Tibial artery (tissue), 4 donors: ENCODE measurements around the gene HELB.

Source experiments
- DNase-seq, 2 donors: peaks; one replicate each; pipeline ENCODE4 v3.0.0-alpha.2; 2019
- H3K27ac ChIP-seq, 2 donors: fragments of 200-600 bp; sonication (generic) in 1 of 2; 1 replicate in 1 of 2; 2 replicates in 1 of 2; pipeline ENCODE4 v1.5.1; 2018 to 2019; ENCODE audit warnings: mild to moderate bottlenecking in 1 of 2
- H3K27me3 ChIP-seq, 2 donors: fragments of 200-600 bp; sonication (generic) in 1 of 2; one replicate each; pipeline versions ENCODE4 v1.5.1 to v1.6.0; 2016 to 2019
- H3K36me3 ChIP-seq, 3 donors: fragments of 200-600 bp; sonication (generic) in 2 of 3; one replicate each; pipeline ENCODE4 v1.5.1; 2016 to 2019; ENCODE audit warnings: mild to moderate bottlenecking in 2 of 3
- H3K4me1 ChIP-seq, 4 donors: fragments of 200-600 bp; sonication (generic) in 2 of 4; 1 replicate in 3 of 4; 2 replicates in 1 of 4; pipeline ENCODE4 v1.5.1; 2016 to 2019
- H3K4me3 ChIP-seq, 2 donors: fragments of 200-600 bp; sonication (generic) in 1 of 2; 1 replicate in 1 of 2; 2 replicates in 1 of 2; pipeline ENCODE4 v1.5.1; 2018 to 2019; ENCODE audit warnings: mild to moderate bottlenecking in 2 of 2
- H3K9me3 ChIP-seq, 3 donors: fragments of 200-600 bp; sonication (generic) in 1 of 3; one replicate each; pipeline ENCODE4 v1.5.1; 2016 to 2019
- CTCF ChIP-seq, 2 experiments: fragments of 200-600 bp in 1 of 2; fragments of 450-650 bp in 1 of 2; IDR thresholded peaks; one replicate each; pipeline ENCODE4 v1.5.1; 2017 to 2019; ENCODE audit warnings: antibody characterized with exemption in 2 of 2, mild to moderate bottlenecking in 1 of 2, moderate library complexity in 1 of 2
- intact Hi-C: fragments of 100-400 bp; cut with DNase I; formaldehyde crosslinking; loops from one replicate; pipeline ENCODE4 v1.15.0; 2023; ENCODE audit warnings: low total_unique reads

HELB gene

GRCh38 chr12:66314278-66314677, 12.0 kb downstream of the HELB start:
- Histone ChIP-seq H3K27ac (no peak overlapping the region), H3K36me3 (peaks cover 5 to 18% (median 10%) of the 10 kb centered on the region in 3 donors)
- intact Hi-C loops = no loop called here

GRCh38 chr12:66319266-66319954, 17.1 kb downstream of the HELB start:
- Histone ChIP-seq H3K4me1 (no peaks in the 10 kb centered on the region), H3K4me3 (no peak overlapping the region), H3K27ac (no peak overlapping the region), H3K27me3 (no peaks in the 10 kb centered on the region), H3K9me3 (no peaks in the 10 kb centered on the region), H3K36me3 (peaks cover 0 to 12% (median 5%) of the 10 kb centered on the region in 3 donors)
- TF ChIP-seq CTCF (IDR thresholded peaks at IDR 0.05) = no peak
- intact Hi-C loops = no loop called here
- DNase-seq = no peak

More at GRCh38 chr12:66314278-66314677, 12.0 kb downstream of the HELB start:
- no peak for DNase-seq
- H3K4me1 ChIP-seq = no peaks in the 10 kb centered on the region
- H3K27me3 ChIP-seq = no peaks in the 10 kb centered on the region
- H3K9me3 ChIP-seq = no peaks in the 10 kb centered on the region
- no peak overlapping the region for H3K4me3 ChIP-seq
- no peak for TF ChIP-seq CTCF (IDR thresholded peaks at IDR 0.05)

GRCh38 chr12:66320996-66321395, 18.7 kb downstream of the HELB start:
- Histone ChIP-seq H3K36me3 (peaks cover 0 to 14% (median 1%) of the 10 kb centered on the region in 3 donors), H3K9me3 (no peaks in the 10 kb centered on the region), H3K4me3 (no peak overlapping the region), H3K27me3 (no peaks in the 10 kb centered on the region), H3K4me1 (no peaks in the 10 kb centered on the region), H3K27ac (no peak overlapping the region)
- no peak for DNase-seq
- TF ChIP-seq CTCF (IDR thresholded peaks at IDR 0.05) = no peak
- intact Hi-C loops = no loop called here

- Histone ChIP-seq H3K27ac (no peak overlapping the region), H3K36me3 (peaks cover 0 to 13% (median 0%) of the 10 kb centered on the region in 3 donors), H3K4me1 (no peaks in the 10 kb centered on the region), H3K9me3 (no peaks in the 10 kb centered on the region), H3K4me3 (no peak overlapping the region), H3K27me3 (no peaks in the 10 kb centered on the region)
- TF ChIP-seq CTCF (IDR thresholded peaks at IDR 0.05) = no peak
- DNase-seq = no peak
- intact Hi-C loops = no loop called here
Observed at GRCh38 chr12:66321435-66321834, 19.1 kb downstream of the HELB start.

- no peak for TF ChIP-seq CTCF (IDR thresholded peaks at IDR 0.05)
- H3K9me3 ChIP-seq = no peaks in the 10 kb centered on the region
- H3K4me1 ChIP-seq = no peaks in the 10 kb centered on the region
- no peak overlapping the region for H3K27ac ChIP-seq
- no peaks in the 10 kb centered on the region for H3K27me3 ChIP-seq
- no peak overlapping the region for H3K4me3 ChIP-seq
- intact Hi-C loops = no loop called here
- peaks cover 0 to 13% (median 0%) of the 10 kb centered on the region in 3 donors for H3K36me3 ChIP-seq
- DNase-seq = no peak
Observed at GRCh38 chr12:66323017-66323416, 20.7 kb downstream of the HELB start.
